ENCODE data around the gene KCNK10. TPM values are rescaled to one million over a fixed set of nuclear protein-coding genes. Genes with fewer than 3 reads are reported as not detected.

Gene KCNK10
- total RNA-seq, 1 donor from 2014 or later: 0.24 TPM

DNA sequence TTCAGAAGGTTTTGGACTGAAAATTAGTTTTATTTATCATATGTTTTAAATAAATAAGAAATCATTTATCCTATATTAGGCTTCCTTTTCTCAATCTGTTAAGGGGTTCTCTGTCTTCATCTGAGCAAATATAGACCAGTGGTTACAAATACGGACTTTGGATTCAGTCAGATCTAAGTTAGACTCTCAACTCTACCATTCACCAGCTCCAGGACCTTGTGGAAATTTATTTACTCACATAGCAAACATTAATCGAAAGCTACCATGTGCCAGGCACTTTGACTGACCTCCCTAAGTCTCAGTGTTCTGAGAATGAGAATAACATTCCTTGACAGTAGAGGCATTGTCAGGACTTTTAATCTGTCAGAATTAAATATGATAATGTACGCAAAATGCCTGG is 22.3 kb downstream of the KCNK10 start:
- no peaks in the 10 kb centered on the region for H3K9me3 Mint-ChIP-seq (ENCODE audit: low read depth)
- H3K27ac Mint-ChIP-seq: no peak overlapping the region

DNA sequence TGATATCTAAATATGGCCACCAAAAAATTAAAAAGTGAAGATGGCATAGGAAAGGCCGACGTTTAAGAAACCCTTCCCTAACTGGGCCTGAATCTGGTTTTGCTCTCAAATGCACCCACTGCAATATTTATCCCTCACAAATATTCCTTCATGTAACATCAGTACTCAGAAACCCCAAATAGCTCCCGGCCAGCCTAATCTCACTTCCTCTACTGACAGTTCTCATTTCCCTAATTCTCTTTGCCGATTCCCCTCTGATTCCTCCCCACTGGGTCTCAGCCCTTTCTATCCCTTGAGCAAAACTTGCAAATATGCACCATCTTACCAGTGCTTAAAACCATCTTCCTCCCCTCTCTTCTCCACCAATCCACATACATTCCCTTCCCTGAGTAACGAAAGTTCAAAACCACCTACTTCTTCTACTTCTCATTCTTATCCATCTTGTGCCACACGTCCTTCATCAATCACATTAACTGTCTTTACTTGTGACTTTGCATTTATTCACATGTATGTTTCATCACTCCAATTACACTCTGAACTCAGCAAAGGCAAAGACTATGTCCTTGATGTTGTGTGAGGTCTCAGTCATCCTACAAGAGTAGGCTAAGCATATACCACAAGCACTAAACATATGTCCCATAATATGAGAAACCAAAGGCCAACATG is 23.1 kb downstream of the KCNK10 start:
- no peaks in the 10 kb centered on the region for H3K9me3 Mint-ChIP-seq (ENCODE audit: low read depth)
- no peak for DNase-seq (ENCODE audit: low spot score, unreplicated experiment)
- H3K27ac Mint-ChIP-seq: no peak overlapping the region
- no peaks in the 10 kb centered on the region for H3K36me3 Mint-ChIP-seq (ENCODE audit: insufficient read depth)
- H3K27me3 Mint-ChIP-seq: peaks cover 16% of the 10 kb centered on the region
- TF ChIP-seq, protein P1, sequence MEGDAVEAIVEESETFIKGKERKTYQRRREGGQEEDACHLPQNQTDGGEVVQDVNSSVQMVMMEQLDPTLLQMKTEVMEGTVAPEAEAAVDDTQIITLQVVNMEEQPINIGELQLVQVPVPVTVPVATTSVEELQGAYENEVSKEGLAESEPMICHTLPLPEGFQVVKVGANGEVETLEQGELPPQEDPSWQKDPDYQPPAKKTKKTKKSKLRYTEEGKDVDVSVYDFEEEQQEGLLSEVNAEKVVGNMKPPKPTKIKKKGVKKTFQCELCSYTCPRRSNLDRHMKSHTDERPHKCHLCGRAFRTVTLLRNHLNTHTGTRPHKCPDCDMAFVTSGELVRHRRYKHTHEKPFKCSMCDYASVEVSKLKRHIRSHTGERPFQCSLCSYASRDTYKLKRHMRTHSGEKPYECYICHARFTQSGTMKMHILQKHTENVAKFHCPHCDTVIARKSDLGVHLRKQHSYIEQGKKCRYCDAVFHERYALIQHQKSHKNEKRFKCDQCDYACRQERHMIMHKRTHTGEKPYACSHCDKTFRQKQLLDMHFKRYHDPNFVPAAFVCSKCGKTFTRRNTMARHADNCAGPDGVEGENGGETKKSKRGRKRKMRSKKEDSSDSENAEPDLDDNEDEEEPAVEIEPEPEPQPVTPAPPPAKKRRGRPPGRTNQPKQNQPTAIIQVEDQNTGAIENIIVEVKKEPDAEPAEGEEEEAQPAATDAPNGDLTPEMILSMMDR (IDR thresholded peaks at IDR 0.05; ENCODE audit: unreplicated experiment): no peak
- H3K4me1 Mint-ChIP-seq (ENCODE audit: low read depth): no peaks in the 10 kb centered on the region
- H3K4me3 Mint-ChIP-seq (ENCODE audit: low read depth): no peak overlapping the region

More for the DNA sequence above, 22.3 kb downstream of the KCNK10 start:
- TF ChIP-seq, protein P1 (IDR thresholded peaks at IDR 0.05; ENCODE audit: unreplicated experiment): no peak
- H3K4me3 Mint-ChIP-seq (ENCODE audit: low read depth): no peak overlapping the region
- DNase-seq (ENCODE audit: low spot score, unreplicated experiment): no peak
- H3K36me3 Mint-ChIP-seq (ENCODE audit: insufficient read depth): no peaks in the 10 kb centered on the region
- H3K27me3 Mint-ChIP-seq: peaks cover 18% of the 10 kb centered on the region
- no peaks in the 10 kb centered on the region for H3K4me1 Mint-ChIP-seq (ENCODE audit: low read depth)

DNA sequence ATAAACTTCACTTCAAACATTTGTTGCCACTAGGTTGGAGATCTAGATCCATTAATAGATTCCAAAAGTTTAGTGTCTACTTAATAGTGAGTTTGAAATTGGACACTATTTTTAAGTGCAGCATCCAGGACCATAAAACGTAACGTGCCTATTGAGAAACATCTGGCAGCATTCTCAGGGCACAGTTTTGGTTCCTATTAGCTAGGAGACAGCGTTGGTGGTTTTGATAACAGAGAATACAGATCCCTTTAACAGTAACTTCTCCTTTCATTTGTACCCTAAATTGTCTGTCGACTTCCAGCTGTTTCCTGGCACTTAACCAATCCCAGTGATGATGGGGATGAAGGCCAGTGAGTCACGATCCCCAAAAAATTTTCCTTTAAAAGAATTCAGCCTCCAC is 25.8 kb downstream of the KCNK10 start:
- no peaks in the 10 kb centered on the region for H3K9me3 Mint-ChIP-seq (ENCODE audit: low read depth)
- no peaks in the 10 kb centered on the region for H3K4me1 Mint-ChIP-seq (ENCODE audit: low read depth)
- no peaks in the 10 kb centered on the region for H3K36me3 Mint-ChIP-seq (ENCODE audit: insufficient read depth)
- no peak overlapping the region for H3K27ac Mint-ChIP-seq
- TF ChIP-seq, protein P1 (IDR thresholded peaks at IDR 0.05; ENCODE audit: unreplicated experiment): no peak
- no peak overlapping the region for H3K4me3 Mint-ChIP-seq (ENCODE audit: low read depth)
- peaks cover 16% of the 10 kb centered on the region for H3K27me3 Mint-ChIP-seq
- no peak for DNase-seq (ENCODE audit: low spot score, unreplicated experiment)

DNA sequence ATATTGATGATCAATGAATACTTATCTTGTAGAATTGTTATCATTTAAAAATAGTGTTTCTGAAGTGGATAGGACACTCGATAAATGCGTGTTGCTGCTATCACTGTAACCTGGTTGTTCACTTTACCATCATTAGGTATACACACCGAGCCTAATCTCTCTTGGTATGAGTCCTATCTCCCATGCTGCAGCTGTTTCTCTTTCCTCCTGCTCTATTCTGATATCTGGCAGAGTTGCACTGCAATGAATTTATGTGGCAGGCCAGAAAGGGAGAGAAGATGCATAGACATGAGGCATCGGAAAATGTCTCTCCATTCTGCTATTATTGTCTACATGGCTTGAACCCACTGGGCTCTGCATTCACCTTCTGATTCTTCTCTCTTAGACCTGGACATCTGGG is 26.7 kb downstream of the KCNK10 start:
- Mint-ChIP-seq H3K27me3 (peaks cover 12% of the 10 kb centered on the region), H3K4me1 (ENCODE audit: low read depth) (no peaks in the 10 kb centered on the region), H3K36me3 (ENCODE audit: insufficient read depth) (no peaks in the 10 kb centered on the region), H3K27ac (no peak overlapping the region), H3K4me3 (ENCODE audit: low read depth) (no peak overlapping the region), H3K9me3 (ENCODE audit: low read depth) (no peaks in the 10 kb centered on the region)
- no peak for DNase-seq (ENCODE audit: low spot score, unreplicated experiment)
- TF ChIP-seq, protein P1 (IDR thresholded peaks at IDR 0.05; ENCODE audit: unreplicated experiment): no peak

DNA sequence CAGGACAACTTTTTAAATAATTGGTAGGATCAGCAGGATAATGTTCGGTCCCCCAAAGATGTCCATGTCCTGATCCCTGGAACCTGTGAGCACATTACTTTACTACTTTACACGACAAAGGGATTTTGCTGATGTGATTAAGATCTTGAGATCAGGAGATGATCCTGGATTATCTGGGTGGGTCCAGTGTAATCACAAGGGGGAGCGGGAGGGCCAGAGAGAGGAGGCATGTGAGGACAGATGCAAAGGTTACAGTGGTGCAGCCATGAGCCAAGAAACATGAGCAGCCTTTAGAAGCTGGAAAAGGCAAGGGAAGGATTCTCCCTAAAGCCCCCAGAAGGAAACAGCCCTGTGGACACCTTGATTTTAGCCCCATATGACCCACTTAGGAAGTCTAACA is 33.1 kb downstream of the KCNK10 start:
- TF ChIP-seq, protein P1 (IDR thresholded peaks at IDR 0.05; ENCODE audit: unreplicated experiment): no peak
- H3K4me3 Mint-ChIP-seq (ENCODE audit: low read depth): no peak overlapping the region
- no peaks in the 10 kb centered on the region for H3K4me1 Mint-ChIP-seq (ENCODE audit: low read depth)
- no peaks in the 10 kb centered on the region for H3K27me3 Mint-ChIP-seq
- DNase-seq (ENCODE audit: low spot score, unreplicated experiment): no peak
- H3K9me3 Mint-ChIP-seq (ENCODE audit: low read depth): no peaks in the 10 kb centered on the region
- H3K36me3 Mint-ChIP-seq (ENCODE audit: insufficient read depth): no peaks in the 10 kb centered on the region
- no peak overlapping the region for H3K27ac Mint-ChIP-seq

Data from progenitor cell of endocrine pancreas (in vitro differentiated cells).